NB4 (cell line): ENCODE measurements around the gene KCNQ1.

Experiments
- POLR2A ChIP-seq: IDR thresholded peaks from 2 replicates; pipeline ENCODE4 v1.6.1; 2011; ENCODE audit warnings: mild to moderate bottlenecking; ENCODE audit not compliant: insufficient read length; ENCODE audit errors: extremely low read depth
- TF ChIP-seq, protein P1 (sequence below): IDR thresholded peaks from one replicate; pipeline ENCODE4 v1.5.1; 2012; ENCODE audit warnings: low read depth, low read length

- TF ChIP-seq, protein P1, sequence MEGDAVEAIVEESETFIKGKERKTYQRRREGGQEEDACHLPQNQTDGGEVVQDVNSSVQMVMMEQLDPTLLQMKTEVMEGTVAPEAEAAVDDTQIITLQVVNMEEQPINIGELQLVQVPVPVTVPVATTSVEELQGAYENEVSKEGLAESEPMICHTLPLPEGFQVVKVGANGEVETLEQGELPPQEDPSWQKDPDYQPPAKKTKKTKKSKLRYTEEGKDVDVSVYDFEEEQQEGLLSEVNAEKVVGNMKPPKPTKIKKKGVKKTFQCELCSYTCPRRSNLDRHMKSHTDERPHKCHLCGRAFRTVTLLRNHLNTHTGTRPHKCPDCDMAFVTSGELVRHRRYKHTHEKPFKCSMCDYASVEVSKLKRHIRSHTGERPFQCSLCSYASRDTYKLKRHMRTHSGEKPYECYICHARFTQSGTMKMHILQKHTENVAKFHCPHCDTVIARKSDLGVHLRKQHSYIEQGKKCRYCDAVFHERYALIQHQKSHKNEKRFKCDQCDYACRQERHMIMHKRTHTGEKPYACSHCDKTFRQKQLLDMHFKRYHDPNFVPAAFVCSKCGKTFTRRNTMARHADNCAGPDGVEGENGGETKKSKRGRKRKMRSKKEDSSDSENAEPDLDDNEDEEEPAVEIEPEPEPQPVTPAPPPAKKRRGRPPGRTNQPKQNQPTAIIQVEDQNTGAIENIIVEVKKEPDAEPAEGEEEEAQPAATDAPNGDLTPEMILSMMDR, result no peak
- no peak for TF ChIP-seq POLR2A
Measured at GRCh38 chr11:2754008-2754407, 309.2 kb downstream of the KCNQ1 start.
